GM21381 (cell line): Measurements from ENCODE around the gene ZFR2.
"Not testable (repeated sequence)": the region's sequence is repeated elsewhere in the genome, so short reads cannot be mapped to it uniquely, and the experiment has no call there.

Experiments
- ATAC-seq: cut with Tn5 transposase; IDR thresholded peaks from one replicate; pipeline ENCODE4 v1.9.1; 2021; ENCODE audit warnings: mild to moderate bottlenecking, moderate library complexity; ENCODE audit not compliant: unreplicated experiment

The ZFR2 gene

DNA sequence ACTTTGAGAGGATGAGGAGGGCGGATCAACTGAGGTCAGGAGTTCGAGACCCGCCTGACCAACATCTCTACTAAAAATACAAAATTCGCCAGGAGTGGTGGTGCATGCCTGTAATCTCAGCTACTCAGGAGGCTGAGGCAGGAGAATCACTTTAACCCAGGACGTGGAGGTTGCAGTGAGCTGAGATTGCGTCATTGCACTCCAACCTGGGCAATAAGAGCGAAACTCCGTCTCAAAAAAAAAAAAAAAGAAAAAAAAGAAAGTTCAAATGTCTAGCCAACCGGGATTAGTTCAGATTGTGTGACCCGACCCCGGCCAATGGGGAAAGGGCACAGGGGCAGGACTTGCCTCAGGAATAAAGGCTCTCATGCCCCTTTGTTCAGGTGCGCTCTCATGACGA, 5.9 kb upstream of the ZFR2 start:
- ATAC-seq: not testable (repeated sequence)

DNA sequence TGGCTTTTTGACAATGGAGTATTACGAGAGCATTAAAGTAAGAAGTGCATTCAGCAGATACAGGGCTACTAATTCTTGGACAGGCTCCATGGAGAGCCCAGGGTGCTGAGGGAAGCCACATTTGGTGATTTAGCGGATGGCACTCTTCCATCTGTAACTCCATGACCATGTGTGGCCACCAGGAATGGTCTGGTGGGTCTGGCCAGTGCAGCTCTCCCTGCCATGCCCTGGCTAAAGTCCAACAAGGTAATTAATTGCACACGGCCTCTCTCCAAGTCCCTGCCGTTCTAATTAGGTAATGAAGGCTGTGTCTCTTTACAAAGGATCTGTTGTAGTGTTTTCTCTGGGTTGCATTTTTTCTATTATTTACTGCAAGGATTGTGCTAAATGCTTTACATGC, 4.3 kb upstream of the ZFR2 start:
- ATAC-seq: no peak

DNA sequence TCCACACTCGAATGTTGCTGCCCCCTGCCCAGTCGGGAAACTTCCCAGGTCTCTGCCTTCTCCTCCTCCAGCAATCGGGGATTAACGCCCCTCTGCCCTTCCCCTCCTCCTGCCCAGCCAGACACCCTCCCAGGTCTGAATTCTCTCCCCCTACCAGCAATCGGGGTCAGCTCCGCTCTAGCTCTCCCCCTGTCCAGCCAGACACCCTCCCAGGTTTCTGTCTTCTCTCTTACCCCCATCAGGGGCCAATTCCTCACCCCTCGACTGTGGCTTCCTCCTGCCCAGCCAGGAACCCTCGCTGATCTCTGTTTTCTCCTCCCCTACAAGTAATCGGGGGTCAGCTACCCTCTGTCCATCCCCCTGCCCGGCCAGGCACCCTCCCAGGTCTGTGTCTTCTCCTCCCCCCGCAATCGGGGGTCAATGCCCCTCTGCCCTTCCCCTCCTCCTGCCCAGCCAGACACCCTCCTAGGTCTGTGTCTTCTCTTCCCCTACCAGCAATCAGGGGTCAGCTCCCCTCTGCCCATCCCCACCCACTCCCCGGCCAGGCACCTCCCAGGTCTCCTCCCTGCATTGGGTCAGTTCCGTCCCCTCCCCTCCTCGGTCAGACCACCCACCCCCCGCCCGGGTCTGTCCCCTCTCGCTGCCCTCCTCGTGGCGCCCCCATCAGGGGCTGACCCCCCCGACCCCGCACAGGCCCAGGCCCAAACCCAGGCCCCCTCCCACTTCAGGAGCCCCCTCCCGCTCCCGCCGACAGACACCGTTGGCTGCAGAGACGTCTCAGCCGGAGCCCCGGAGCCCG, 668 bp downstream of the ZFR2 start:
- no peak for ATAC-seq

DNA sequence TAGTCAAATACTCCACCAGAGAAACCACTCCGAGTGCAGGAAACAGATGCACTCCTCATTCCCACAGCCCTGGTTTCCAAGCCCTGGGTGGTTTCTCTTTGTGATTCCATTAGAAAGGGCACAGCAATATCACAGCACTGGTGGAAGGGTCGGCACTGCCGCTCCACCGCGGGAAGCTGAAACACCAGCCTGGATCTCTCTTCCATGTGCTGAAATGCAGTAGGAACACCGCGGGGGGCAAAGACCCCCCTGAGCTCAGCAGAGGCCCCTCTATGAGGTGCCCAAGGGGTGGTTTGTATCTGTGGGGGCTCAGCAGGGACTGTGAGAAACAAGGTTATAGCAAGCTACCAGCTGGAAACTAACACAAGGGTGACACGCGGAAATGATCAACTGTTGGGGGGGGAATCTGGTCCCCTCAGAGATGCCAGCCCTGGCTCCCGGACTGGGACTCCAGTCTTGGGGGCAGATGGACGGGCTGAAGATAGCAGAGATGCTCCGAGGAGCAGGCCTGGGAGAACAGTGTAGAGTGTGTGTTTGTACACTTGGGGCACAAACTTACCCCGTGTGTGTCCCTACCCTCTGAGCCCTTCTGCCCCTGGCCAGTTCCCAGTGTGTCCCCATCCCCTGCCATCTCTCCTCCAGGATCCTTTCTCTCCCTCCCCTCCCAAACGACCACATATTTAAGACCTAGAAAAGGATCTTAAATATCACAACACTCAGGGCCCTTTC, 1.8 kb downstream of the ZFR2 start:
- ATAC-seq: no peak

DNA sequence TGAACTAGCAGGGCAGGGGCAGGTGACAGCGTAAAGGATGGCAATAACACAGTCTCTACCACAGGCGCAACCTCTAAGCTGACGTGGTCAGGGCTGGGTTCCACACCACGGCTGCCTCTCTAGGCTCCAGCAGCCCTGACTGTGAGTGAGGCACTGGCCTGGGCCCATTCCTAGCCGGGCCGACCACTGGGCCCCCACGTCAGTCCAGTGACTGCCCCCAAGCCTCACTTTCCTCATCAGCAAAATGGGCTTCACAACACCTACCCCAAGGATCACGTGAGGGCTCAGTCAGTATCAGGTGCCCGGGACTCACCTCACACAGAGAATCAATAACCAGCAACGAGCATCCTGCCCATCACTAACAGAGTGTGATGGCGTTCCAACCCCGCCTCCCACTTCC, 5.2 kb downstream of the ZFR2 start:
- ATAC-seq: no peak

DNA sequence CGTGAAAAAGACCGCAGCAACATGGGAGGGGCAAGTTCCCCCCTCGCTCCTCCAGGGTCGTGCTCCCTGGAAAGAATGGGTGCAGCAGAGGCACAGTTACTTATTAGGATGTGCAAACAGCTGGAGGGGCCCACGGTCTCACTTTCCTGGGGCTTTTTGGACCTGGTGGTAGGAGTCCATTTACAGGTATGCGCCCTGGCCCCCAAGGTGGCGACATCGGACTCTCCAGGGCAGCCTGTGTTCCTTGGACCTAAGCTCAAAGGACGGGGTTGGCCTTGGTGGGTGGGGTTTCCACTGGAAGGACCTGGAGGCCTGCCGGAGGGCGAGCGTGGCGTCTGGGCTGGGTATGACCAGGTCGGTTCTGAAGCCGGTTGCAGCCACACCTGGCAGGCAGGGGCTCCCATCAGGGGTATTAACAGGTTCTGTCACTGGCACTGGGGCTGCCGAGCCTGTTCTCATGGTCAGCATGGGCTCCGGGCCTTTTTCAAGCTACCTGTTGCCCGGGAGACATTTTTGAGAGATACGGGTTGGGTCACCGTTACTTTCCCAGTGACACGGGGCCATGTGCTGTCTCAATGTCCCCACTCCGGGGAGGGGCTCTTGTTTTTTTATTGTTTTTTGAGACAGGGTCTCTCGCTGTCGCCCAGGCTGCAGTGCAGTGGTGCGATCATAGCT, 5.9 kb downstream of the ZFR2 start:
- no peak for ATAC-seq

DNA sequence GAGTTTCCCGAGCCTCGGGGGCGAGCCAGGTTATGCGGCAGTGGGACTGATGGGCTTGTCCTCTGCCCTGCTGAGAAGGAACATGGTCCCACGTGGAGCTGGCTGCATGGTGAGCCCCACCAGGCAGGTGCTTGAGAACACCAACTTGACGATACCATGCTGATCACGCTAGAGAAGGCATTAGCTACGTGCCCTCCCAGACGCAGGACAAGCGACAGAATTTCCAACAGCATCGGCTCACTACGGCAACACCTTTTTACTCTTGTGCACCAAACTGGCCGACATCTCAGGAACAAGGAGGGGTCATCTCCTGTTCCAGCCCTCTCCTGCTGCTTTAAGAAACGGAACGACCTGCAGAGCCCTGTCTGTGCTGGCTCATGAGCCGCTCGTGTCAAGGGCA, 8.3 kb downstream of the ZFR2 start:
- ATAC-seq: no peak

DNA sequence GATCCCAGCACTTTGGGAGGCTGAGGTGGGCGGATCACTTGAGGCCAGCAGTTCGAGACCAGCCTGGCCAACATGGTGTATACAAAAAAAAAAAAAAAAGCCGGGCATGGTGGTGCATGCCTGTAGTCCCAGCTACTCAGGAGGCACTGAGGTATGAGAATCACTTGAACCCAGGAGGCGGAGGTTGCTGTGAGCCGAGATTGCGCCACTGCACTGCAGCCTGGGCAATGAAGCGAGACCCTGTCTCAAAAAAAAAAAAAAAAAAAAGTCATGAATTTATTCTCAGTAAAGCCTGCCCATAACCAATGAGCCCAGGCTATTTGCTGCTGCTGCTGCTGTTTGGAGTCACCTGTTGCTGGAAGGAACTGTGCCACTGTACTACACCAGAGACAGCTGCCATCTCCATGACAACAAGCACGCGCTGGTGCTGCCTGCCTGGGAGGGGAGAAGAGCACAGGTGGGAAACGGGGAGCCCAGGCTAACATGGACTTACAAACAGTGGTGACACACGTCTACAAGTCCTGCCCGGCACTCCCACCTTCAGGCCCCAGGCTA, 11.3 kb downstream of the ZFR2 start:
- ATAC-seq: no peak

DNA sequence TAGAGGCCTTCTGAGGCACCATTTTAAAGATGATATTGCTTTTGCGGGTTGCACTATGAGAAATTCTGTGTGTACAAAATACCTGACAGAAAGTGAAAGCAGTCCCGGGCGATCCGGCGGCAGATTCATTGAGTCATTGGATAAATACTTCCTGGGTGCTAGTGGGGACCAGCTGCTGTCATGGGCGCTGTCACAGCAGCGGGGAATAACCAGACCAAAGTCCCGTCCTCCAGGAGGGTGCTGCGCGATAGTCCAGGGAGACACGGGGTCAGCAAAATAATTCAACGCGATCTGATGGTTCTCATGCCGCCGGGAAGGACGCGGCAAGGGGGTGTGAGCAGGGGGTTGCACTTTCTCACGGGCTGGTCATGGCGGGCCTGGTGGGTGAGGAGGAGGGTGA, 13.5 kb downstream of the ZFR2 start:
- no peak for ATAC-seq

DNA sequence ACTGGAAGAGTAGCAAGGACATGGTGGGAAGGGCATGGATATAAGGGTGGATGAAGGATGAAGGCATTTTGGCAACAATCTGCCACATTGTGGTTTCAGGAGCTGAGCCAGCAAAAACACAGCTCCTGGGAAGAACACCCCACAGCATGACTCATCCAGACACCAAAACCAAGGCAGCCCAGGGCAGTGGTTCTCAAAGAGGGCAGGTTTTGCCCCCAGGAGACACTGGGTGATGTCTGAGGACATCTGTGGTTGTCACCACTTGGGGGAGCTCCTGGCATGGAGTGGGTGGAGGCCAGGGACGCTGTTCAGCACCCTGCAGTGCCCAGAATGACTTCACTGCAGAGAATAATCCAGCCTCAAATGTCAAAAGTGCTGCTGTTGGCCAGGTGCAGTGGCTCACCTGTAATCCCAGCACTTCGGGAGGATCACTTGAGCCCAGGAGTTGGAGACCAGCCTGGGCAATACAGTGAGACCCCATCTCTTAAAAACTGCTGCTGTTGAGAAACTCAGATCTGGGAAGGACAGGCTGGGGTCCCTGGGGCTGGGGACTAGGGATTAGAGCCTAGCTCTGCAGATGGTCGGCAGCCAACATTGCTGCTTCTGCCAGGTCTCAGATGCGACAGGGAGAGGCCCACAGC, 16.1 kb downstream of the ZFR2 start:
- ATAC-seq: no peak

DNA sequence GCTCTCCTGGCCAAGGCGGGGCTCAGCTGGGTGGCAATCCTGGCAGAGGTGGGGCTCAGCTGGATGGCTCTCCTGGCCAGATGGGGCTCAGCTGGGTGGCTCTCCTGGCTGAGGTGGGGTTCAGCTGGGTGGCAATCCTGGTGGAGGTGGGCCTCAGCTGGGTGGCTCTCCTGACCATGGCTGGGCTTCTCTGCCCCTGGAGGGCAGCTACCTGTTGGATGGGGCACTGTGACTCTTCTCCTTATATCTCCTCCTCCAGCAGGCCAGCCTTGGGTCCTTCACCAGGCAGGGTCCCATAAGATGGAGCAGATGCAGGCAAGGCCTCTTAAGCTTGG, 16.7 kb downstream of the ZFR2 start:
- no peak for ATAC-seq

DNA sequence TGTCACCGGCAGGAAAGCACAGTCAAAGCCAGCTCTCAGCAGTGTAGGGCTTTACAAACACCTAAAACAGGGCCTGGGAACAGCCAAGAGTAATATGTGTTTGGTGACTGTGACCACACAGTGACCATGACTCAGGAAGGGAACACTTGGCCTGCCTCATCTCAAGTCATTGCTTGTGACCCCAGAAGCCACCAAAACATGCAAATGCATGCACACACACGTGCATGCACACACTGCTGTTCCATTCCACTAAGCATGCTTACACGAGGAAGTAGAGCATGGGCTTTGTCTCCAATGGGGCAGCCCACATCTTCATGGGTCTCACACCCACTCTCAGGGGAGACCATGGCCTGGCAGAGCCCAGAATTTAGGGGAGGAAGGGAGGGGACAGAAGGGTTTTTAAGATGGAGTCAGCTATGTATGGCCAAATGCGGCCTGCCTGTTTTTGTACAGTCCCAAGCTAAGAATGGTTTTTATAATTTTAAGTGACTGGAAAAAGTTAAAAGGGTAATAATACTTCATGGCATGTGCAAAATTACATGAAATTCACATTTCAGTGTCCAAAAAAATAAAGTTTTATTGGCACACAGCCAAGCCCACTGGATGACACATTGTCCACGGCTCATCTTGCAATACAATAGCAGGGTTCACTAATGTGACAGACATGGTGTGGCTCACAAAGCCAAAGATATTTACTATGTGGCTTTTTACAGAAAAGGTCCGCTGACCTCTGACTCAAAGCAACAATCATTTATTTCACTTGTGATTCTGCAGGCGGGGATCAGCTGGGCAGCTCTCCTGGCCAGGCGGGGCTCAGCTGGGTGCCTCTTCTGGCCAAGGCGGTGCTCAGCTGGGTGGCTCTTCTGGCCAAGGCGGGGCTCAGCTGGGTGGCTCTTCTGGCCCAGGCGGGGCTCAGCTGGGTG, 17.3 kb downstream of the ZFR2 start:
- ATAC-seq: no peak

DNA sequence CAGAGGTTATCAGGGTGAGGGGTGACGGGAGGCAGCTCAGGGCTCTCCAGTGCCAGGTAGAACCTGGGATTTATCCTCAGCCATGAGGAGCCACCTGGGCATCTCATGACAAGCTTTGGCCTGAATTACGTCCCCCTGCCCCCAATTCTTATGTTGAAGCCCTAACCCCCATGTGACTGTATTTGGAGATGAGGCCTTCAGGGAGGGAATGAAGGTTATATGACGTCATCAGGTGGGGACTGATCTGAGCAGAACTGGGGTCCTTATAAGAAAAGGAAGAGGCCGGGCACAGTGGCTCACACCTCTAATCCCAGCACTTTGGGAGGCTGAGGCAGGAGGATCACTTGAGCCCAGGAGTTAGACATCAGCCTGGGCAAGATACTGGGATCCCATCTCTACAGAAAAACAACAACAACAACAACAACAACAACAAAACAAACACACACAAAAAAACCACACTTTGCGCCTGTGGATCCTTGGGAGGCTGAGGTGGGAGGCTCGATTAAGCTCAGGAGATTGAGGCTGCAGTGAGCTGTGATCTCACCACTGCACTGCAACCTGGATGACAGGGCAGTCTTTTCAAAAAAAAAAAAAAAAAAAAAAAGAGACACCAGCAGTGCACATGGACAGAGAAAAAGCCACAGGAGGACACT, 18.4 kb downstream of the ZFR2 start:
- no peak for ATAC-seq

DNA sequence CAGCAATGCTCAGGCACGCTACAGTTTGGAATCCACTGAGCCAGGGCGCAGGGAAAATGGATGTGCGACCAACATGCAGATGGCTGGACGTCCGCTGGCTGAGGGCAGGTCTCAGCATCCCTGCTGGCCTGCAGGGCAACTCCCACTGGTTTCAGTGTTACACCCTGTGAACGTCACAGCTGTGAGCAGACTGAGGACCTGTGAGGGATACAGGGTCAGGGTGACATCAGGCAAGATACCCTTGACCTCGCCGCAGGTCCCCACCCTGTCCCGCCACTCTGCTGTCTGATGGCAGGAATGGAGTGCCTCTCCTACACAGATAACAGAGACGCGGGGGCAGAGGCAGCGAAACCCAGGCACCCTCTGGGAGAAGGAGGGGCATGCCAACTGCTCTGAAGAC, 19.1 kb downstream of the ZFR2 start:
- no peak for ATAC-seq

DNA sequence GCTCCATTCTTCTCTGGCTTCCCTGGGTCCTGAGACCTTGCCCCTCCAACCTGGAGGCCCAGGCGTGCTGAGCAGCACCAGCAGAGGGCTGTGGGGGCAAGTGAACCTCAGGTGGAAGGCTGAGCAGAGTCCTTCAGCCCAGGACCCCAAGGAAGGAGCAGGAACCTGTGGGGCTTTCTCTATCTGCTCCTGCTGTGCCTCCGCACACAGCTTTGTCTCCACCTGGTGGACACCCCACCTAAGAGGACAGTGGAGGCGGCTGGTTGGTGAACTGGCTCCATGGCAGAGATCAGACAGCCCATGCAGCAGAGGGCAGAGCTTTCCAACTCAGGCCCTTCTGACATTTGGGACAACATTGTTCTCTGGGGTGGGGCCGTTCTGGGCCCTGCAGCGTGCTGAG, 19.7 kb downstream of the ZFR2 start:
- ATAC-seq: no peak

DNA sequence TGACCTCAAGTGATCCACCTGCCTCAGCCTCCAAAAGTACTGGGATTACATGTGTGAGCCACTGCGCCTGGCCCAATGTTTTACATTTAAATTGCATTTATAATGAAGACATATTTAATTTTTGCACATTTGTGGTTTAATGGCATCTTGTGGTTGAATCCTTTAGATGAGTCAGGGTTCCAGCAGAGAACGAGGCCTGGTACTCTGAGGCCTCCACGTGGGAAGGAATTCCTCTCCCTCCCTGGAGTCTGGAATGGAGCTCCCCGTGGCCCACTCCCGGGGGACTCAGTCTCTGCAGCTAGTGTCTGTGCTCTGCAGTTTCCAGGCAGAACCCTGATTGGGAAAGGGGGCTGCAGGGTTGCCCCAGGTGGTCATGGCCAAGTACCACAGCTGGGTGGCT, 24.2 kb downstream of the ZFR2 start:
- ATAC-seq: no peak

DNA sequence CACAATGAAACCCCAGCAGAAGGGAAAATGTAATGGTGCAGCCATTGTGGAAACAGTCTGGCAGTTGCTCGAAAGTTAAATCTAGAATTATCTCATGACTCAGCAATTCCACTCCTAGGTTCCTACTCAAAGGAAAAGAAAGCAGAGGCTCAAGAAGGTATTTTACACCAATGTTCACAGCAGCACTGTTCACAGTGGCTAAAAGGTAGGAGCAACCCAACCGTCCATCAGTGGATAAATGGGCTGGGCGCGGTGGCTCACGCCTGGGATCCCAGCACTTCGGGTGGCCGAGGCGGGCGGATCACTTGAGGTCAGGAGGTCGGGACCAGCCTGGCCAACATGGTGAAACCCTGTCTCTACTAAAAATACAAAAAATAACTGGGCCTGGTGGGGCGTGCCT, 25.9 kb downstream of the ZFR2 start:
- ATAC-seq: no peak

DNA sequence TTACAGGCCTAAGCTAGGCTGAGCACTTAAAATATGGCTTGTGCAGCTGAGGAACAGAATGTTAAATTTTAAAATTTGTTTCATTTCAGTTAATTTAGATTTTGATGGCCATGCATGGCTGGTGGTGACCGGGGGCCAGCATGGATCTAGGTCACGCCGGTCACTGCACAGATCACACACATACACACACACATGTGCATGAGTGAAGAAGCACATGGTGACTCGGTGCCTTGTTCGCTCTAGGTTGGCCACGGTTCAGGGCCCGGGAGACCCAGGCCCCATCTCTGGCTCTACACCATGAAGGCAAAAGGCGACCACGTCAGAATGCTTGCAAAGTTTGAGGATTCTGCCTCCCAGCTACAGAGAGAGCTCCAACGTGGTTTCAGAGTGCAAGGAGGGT, 28.0 kb downstream of the ZFR2 start:
- no peak for ATAC-seq

DNA sequence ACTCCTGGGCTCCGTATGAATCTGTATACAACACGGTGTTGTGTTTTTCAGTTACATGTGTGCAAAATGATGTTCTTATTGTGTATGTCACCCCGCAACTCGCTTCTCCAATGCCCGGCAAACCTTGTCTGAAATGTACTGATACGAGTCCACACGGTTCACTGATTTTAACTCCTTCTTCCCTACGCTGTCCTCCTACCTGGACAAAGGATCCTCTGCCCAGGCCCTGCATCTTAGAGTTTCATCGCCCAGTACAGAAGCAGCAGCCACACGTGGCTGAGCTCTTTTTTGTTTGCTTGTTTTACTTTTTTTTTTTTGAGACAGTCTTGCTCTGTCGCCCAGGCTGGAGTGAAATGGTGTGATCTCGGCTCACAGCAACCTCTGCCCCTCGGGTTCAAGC, 28.9 kb downstream of the ZFR2 start:
- ATAC-seq: no peak

DNA sequence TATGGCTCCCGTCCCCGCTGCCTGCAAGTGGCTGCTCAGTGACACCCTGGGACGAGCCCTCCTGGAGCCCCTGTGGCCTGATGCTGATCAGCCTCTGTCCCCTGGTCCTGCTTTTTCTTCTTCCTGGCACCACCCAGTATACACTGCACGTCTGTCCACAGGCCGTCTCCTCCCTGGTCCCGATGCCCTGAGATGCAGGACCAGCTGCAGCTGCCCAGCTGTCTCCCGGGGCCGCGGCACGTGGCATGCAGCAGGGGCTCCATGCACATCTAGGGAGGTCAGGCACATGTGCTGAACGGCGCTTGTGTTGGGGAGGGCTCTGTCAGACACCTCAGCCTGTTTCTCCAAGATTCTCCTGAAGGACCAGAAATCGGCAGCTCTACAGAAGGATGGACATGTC, 30.2 kb downstream of the ZFR2 start:
- no peak for ATAC-seq
